ENCODE data around the gene MYO19.

DNA sequence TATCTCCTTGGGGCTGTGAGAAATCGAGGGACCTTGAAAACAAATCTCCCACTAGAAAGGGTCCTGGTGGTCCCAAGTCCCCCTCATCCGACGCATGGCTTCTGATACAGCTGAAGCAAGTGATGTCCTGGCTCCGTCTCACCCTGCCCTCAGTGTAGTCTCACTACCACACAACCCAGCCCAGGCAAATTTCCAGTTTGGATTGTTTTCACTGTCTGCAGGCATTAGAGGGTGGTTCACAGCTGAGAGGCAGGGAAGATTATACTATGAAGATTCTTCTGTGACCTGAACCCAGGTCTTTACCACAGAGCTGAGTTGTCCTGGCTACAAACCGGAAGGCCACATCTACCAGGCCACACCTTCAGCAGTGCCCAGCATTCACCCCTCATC, 30.5 kb downstream of the MYO19 start:
- TF ChIP-seq POLR2A (IDR thresholded peaks at IDR 0.05; ENCODE audit: low read depth, low read length) = no peak
- no peak for TF ChIP-seq MAZ (IDR thresholded peaks at IDR 0.05; ENCODE audit: borderline replicate concordance, low read depth, low read length)
- no peak for TF ChIP-seq CTCF (conservative IDR thresholded peaks at IDR 0.05; ENCODE audit: low read depth, low read length)
- TF ChIP-seq, protein P1, sequence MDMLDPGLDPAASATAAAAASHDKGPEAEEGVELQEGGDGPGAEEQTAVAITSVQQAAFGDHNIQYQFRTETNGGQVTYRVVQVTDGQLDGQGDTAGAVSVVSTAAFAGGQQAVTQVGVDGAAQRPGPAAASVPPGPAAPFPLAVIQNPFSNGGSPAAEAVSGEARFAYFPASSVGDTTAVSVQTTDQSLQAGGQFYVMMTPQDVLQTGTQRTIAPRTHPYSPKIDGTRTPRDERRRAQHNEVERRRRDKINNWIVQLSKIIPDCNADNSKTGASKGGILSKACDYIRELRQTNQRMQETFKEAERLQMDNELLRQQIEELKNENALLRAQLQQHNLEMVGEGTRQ (IDR thresholded peaks at IDR 0.05; ENCODE audit: low read depth, low read length) = no peak
- TF ChIP-seq MAFK (IDR thresholded peaks at IDR 0.05; ENCODE audit: low read depth, low read length) = no peak

Measured in IMR-90 (cell line).